ENCODE measurements around the gene LMX1A.

LMX1A gene

DNA sequence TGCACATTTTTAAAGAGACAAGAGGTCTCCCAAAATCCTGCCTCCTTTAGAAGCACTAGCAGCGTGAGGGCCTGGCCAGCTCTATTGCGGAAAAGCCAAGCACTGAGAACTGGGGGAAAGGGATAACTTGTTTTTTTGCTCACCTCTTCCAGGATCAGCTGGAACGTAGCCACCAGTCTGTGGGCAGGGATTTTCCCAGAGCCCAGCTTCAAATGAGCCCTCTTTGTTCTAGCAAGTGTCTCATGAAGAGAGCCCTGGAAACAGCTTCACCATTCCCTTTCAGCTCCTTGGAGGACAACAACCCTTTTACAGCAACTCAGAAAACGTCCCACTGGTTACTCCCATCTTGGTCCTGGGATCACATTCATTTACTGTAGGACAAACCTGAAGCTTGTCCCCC is 195.4 kb downstream of the LMX1A start:
- no peak for DNase-seq (ENCODE audit: low read depth)

DNA sequence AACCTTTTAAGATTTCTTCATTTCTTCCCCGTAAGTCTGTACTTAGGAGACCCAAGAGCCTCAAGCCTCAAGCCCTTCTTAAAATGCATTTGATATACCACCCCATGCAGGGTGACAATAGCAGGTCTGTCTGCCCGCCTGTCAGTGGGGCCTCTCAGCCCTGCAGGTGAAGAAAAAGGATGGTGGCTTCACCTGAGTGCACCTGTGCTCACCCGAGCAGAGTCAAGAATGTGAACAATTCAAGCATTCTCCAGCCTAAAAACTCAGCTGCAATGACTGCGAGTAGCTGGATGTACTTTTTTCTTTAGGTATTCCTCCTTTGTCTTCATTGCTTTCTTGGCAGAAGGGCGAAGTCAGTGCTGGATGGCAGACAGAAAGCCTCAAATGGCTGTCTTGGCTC is 203.3 kb downstream of the LMX1A start:
- no peak for DNase-seq (ENCODE audit: low read depth)

DNA sequence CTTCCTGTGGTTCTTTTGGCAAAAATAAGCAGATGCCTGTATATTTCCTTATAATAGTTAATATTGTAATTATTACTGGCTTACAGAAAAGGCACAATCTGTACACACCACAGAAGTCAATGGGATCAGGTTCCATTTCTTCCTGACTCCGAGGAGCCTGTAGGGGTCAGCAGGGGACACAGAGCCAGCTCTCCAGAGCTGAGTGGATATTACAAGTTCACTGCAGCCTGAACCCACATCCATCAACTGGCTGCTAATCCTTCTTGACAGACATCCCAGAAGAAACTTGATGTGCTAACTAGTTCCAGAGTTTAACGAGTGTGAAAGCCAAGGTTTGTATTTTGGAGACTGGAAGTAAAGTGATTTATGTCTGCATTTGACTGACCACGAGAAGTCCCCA is 203.8 kb downstream of the LMX1A start:
- no peak for DNase-seq (ENCODE audit: low read depth)

DNA sequence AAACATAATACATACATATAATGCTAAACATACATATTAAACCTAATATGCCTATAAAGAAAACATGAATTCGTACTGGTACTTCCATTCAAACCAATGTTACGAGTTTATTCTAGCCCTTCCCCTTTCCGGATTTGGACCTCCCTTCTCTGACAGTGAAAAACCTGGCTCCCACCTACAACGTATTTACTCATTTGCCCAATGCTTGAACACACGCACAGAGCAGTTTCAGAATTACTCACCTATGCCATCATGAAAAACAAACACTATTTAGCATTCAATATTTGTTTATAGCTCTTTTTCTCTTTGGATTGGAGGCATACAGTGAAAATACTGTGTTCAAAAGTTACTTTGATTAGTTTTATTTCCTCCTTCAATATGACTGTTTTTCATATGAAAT is 204.4 kb downstream of the LMX1A start:
- DNase-seq (ENCODE audit: low read depth), result no peak
